Neural cell (in vitro differentiated cells): ENCODE results near the gene DENND1A. TPM values are rescaled to one million over a fixed set of nuclear protein-coding genes. Genes with fewer than 3 reads are reported as not detected.

Experiments
- H2AFZ ChIP-seq: fragments of 200-600, 300-800 bp; sonication (generic), shearing (Covaris generic); 2 replicates; pipeline ENCODE4 v1.6.0; 2014; ENCODE audit warnings: low read depth, mild to moderate bottlenecking, antibody characterized with exemption, low read length, moderate library complexity
- H3F3A ChIP-seq: fragments of 200-600 bp; shearing (Covaris generic); 2 replicates; pipeline ENCODE4 v1.6.1; 2016; ENCODE audit warnings: mild to moderate bottlenecking, moderate library complexity, mixed read lengths, antibody characterized with exemption, low read length; ENCODE audit not compliant: insufficient read depth, poor library complexity, severe bottlenecking
- H3K27ac ChIP-seq: fragments of 200-600, 300-800 bp; sonication (generic), shearing (Covaris generic); 2 replicates; pipeline ENCODE4 v1.5.1; 2014; ENCODE audit warnings: mild to moderate bottlenecking, low read length, moderate library complexity
- H3K27me3 ChIP-seq: fragments of 300-800, 200-600 bp; sonication (generic), shearing (Covaris generic); 2 replicates; pipeline ENCODE4 v1.6.0; 2014; ENCODE audit warnings: mild to moderate bottlenecking, low read depth, low read length, moderate library complexity; ENCODE audit not compliant: insufficient read depth
- H3K36me3 ChIP-seq: fragments of 300-800, 200-600 bp; sonication (generic), shearing (Covaris generic); 2 replicates; pipeline ENCODE4 v1.5.1; 2014; ENCODE audit warnings: mild to moderate bottlenecking, antibody characterized with exemption, low read length, moderate library complexity; ENCODE audit not compliant: insufficient read depth
- H3K4me2 ChIP-seq: fragments of 300-800, 200-600 bp; sonication (generic), shearing (Covaris generic); 2 replicates; pipeline ENCODE4 v1.6.0; 2014; ENCODE audit warnings: mild to moderate bottlenecking, low read length
- H3K4me3 ChIP-seq: fragments of 300-800, 200-600 bp; sonication (generic), shearing (Covaris generic); 2 replicates; pipeline ENCODE4 v1.5.1; 2014; ENCODE audit warnings: mild to moderate bottlenecking, low read length, moderate library complexity
- H3K79me2 ChIP-seq: fragments of 200-600 bp; shearing (Covaris generic); replicated peaks from 2 replicates; pipeline ENCODE4 v1.6.0; 2014; ENCODE audit warnings: mild to moderate bottlenecking, low read length, moderate library complexity; ENCODE audit not compliant: insufficient read depth
- H3K9ac ChIP-seq: fragments of 300-800, 200-600 bp; sonication (generic), shearing (Covaris generic); 2 replicates; pipeline ENCODE4 v1.6.1; 2016; ENCODE audit warnings: mild to moderate bottlenecking, low read length, mixed read lengths
- H3K9me2 ChIP-seq: fragments of 200-600 bp; shearing (Covaris generic); 2 replicates; pipeline ENCODE4 v1.6.1; 2016; ENCODE audit warnings: mild to moderate bottlenecking, low read length, mixed read lengths; ENCODE audit not compliant: insufficient read depth
- H3K9me3 ChIP-seq: fragments of 200-600, 300-800 bp; sonication (generic), shearing (Covaris generic); 2 replicates; pipeline ENCODE4 v1.6.1; 2016; ENCODE audit warnings: mild to moderate bottlenecking, mixed run types, low read length, moderate library complexity, mixed read lengths
- H4K20me1 ChIP-seq: fragments of 200-600 bp; shearing (Covaris generic); 2 replicates; pipeline ENCODE4 v1.6.1; 2016; ENCODE audit warnings: mild to moderate bottlenecking, mixed run types; ENCODE audit not compliant: insufficient read depth
- EP300 ChIP-seq: fragments of 450-650 bp; conservative IDR thresholded peaks from 2 replicates; pipeline ENCODE4 v1.6.1; 2014; ENCODE audit warnings: antibody characterized with exemption, mild to moderate bottlenecking, moderate library complexity; ENCODE audit not compliant: poor library complexity, severe bottlenecking
- EZH2 ChIP-seq: fragments of 200-600, 300-800 bp; shearing (Covaris generic), sonication (generic); IDR thresholded peaks from 2 replicates; pipeline ENCODE4 v1.6.1; 2014; ENCODE audit warnings: antibody characterized with exemption, low read length, borderline replicate concordance, mild to moderate bottlenecking; ENCODE audit not compliant: insufficient read depth, poor library complexity, severe bottlenecking
- MXI1 ChIP-seq: fragments of 450-650 bp; conservative IDR thresholded peaks from 2 replicates; pipeline ENCODE4 v1.6.1; 2014; ENCODE audit warnings: antibody characterized with exemption, mild to moderate bottlenecking; ENCODE audit not compliant: poor library complexity, severe bottlenecking
- POLR2AphosphoS5 ChIP-seq: IDR thresholded peaks from 2 replicates; pipeline ENCODE4 v1.6.1; 2012
- RAD21 ChIP-seq: fragments of 450-650 bp; conservative IDR thresholded peaks from 2 replicates; pipeline ENCODE4 v1.6.1; 2014; ENCODE audit warnings: antibody characterized with exemption, mild to moderate bottlenecking, moderate library complexity
- SMC3 ChIP-seq: fragments of 450-650 bp; conservative IDR thresholded peaks from 2 replicates; pipeline ENCODE4 v1.6.1; 2014; ENCODE audit warnings: antibody characterized with exemption, mild to moderate bottlenecking, moderate library complexity; ENCODE audit not compliant: poor library complexity
- TAF1 ChIP-seq: IDR thresholded peaks from 2 replicates; pipeline ENCODE4 v1.6.1; 2012; ENCODE audit warnings: low read depth
- polyA plus RNA-seq: library from polyadenylated mRNA; depleted of rRNA; stranded (reverse); fragments of >200 nt; gene quantifications from 2 replicates; pipeline ENCODE4 v1.2.3, GENCODE V29; 2014
- TF ChIP-seq, protein P1 (sequence below): fragments of 450-650 bp; IDR thresholded peaks from 2 replicates; pipeline ENCODE4 v1.5.1; 2014; ENCODE audit warnings: antibody characterized with exemption, mild to moderate bottlenecking, moderate library complexity; ENCODE audit not compliant: poor library complexity, severe bottlenecking
- TF ChIP-seq, protein P2 (sequence below): IDR thresholded peaks from 2 replicates; pipeline ENCODE4 v1.6.1; 2012; ENCODE audit warnings: borderline replicate concordance

The DENND1A gene
- polyA plus RNA-seq, 1 donor from 2014 or later, result 2.3 TPM

DNA sequence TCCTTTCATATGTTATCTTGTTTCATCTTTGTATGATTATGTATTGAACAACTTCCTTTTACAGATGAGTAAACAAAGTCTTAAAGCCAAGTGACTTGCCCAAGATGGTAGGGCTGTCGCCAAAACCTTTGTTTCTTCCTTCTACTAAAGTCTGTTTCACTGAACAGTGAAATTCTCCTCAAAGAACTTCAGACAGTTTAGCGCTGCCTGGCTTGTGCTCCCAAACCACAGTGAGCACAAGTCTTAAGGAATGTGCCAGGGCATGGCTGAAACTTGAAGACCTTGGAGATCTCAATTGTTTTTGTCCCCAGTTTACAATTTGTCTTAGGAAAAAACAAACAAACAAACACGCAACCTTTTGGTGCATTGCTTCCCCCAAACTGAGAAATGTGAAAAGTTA lies 300.4 kb downstream of the DENND1A start:
- Histone ChIP-seq H3K9ac (no peak overlapping the region), H4K20me1 (no peaks in the 10 kb centered on the region), H3K79me2 (no peaks in the 10 kb centered on the region), H3K4me2 (no peak overlapping the region), H3F3A (no peaks in the 10 kb centered on the region), H3K9me3 (no peaks in the 10 kb centered on the region), H3K4me3 (no peak overlapping the region), H3K27ac (no peak overlapping the region), H3K9me2 (no peaks in the 10 kb centered on the region), H3K27me3 (no peaks in the 10 kb centered on the region), H2AFZ (no peak overlapping the region), H3K36me3 (no peaks in the 10 kb centered on the region)
- TF ChIP-seq EZH2 (no peak), EP300 (no peak), TAF1 (no peak), MXI1 (no peak), SMC3 (no peak), RAD21 (no peak), POLR2AphosphoS5 (no peak)
- TF ChIP-seq, protein P1, sequence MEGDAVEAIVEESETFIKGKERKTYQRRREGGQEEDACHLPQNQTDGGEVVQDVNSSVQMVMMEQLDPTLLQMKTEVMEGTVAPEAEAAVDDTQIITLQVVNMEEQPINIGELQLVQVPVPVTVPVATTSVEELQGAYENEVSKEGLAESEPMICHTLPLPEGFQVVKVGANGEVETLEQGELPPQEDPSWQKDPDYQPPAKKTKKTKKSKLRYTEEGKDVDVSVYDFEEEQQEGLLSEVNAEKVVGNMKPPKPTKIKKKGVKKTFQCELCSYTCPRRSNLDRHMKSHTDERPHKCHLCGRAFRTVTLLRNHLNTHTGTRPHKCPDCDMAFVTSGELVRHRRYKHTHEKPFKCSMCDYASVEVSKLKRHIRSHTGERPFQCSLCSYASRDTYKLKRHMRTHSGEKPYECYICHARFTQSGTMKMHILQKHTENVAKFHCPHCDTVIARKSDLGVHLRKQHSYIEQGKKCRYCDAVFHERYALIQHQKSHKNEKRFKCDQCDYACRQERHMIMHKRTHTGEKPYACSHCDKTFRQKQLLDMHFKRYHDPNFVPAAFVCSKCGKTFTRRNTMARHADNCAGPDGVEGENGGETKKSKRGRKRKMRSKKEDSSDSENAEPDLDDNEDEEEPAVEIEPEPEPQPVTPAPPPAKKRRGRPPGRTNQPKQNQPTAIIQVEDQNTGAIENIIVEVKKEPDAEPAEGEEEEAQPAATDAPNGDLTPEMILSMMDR, result no peak
- TF ChIP-seq, protein P2, sequence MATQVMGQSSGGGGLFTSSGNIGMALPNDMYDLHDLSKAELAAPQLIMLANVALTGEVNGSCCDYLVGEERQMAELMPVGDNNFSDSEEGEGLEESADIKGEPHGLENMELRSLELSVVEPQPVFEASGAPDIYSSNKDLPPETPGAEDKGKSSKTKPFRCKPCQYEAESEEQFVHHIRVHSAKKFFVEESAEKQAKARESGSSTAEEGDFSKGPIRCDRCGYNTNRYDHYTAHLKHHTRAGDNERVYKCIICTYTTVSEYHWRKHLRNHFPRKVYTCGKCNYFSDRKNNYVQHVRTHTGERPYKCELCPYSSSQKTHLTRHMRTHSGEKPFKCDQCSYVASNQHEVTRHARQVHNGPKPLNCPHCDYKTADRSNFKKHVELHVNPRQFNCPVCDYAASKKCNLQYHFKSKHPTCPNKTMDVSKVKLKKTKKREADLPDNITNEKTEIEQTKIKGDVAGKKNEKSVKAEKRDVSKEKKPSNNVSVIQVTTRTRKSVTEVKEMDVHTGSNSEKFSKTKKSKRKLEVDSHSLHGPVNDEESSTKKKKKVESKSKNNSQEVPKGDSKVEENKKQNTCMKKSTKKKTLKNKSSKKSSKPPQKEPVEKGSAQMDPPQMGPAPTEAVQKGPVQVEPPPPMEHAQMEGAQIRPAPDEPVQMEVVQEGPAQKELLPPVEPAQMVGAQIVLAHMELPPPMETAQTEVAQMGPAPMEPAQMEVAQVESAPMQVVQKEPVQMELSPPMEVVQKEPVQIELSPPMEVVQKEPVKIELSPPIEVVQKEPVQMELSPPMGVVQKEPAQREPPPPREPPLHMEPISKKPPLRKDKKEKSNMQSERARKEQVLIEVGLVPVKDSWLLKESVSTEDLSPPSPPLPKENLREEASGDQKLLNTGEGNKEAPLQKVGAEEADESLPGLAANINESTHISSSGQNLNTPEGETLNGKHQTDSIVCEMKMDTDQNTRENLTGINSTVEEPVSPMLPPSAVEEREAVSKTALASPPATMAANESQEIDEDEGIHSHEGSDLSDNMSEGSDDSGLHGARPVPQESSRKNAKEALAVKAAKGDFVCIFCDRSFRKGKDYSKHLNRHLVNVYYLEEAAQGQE, result no peak

DNA sequence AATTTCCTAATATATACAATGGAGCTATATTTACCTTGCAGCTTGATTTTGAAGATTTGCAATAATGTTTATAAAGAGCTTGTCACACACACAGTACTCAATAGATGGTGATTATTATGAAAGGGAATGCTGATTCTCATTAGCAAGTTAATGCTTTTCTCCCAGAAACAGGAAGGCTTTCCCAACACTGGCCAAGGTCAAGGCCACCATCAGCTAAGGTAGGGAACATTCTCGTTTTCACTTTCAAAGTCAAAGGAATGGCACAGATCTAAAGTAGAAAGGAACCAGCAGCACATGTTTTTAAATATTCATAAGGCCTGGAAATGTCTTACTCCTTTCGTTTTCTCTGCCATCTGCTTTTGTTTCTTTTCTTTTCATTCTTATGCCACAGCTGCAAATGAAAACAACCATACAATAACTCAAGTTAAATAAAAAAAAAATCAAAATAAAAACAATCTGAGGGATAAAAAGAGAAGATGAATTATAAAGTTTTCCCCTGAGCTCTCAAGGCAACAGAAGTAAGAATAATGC lies 307.1 kb downstream of the DENND1A start:
- H3K4me2 ChIP-seq, result no peak overlapping the region
- H3F3A ChIP-seq, result no peaks in the 10 kb centered on the region
- TF ChIP-seq EP300 (no peak), RAD21 (no peak), EZH2 (no peak), MXI1 (no peak), POLR2AphosphoS5 (no peak), TAF1 (no peak), SMC3 (no peak)
- TF ChIP-seq, protein P1, result no peak
- TF ChIP-seq, protein P2, result no peak
- no peaks in the 10 kb centered on the region for H3K27me3 ChIP-seq
- no peak overlapping the region for H3K9ac ChIP-seq
- no peaks in the 10 kb centered on the region for H4K20me1 ChIP-seq
- H3K4me3 ChIP-seq, result no peak overlapping the region
- no peaks in the 10 kb centered on the region for H3K36me3 ChIP-seq
- no peaks in the 10 kb centered on the region for H3K79me2 ChIP-seq
- no peak overlapping the region for H2AFZ ChIP-seq
- H3K9me3 ChIP-seq, result no peaks in the 10 kb centered on the region
- no peak overlapping the region for H3K27ac ChIP-seq
- H3K9me2 ChIP-seq, result no peaks in the 10 kb centered on the region
